GM19397 (cell line): Measurements from ENCODE around the gene APBA1.

Experiments used
- ATAC-seq: cut with Tn5 transposase; IDR thresholded peaks from one replicate; pipeline ENCODE4 v1.9.1; 2021; ENCODE audit warnings: mild to moderate bottlenecking, moderate library complexity; ENCODE audit not compliant: unreplicated experiment

The APBA1 gene

GRCh38 chr9:69377981-69378380 lies 294.2 kb downstream of the APBA1 start:
- ATAC-seq = no peak
